HG03432 (cell line): Measurements from ENCODE around the gene NEUROG2.

Experiments used
- ATAC-seq: cut with Tn5 transposase; IDR thresholded peaks from one replicate; pipeline ENCODE4 v1.9.1; 2021; ENCODE audit warnings: mild to moderate bottlenecking, moderate library complexity; ENCODE audit not compliant: unreplicated experiment

The NEUROG2 gene

DNA sequence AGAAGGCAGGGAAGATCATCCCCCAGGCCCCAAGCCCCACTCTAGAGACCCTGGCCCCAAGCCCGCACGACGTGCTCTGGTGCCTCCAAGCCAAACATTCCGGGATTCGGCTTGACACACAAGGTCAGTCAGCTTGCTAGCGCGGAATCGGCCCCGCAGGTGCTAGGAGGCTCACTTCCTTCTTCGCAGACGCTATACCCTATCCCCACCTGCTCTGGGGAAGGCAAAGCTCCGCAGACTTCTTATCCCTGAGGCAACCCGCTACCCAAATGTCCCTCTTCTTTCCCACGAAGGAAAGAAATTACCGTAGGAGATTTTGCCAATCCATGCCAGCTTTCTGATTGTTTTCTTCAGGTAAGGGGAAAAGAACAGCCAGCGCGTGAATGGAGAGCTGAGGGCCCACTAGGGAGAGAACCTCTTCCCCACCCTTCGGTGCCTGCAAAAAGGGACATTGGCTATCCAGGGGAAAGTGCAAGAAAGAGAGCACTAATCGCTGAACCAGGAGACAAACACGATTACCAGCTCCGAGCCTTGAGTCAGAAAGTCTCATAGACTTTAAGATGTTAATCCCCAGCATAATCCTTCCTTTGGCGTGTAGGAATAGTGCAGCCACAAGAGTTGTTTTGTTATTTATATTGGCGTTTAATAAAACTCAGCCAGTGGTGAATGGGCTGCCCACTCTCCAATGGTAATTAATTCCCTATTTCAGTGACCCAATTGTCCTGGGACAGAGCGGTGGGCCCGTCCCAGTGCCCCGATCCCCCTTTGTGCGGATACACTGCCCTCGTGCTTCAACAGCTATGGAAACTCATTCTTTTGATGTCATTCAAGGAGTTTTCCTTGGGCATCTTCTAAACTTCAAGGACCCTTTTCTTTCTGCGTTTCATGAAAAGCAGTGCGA, 5.4 kb upstream of the NEUROG2 start:
- ATAC-seq: no peak

DNA sequence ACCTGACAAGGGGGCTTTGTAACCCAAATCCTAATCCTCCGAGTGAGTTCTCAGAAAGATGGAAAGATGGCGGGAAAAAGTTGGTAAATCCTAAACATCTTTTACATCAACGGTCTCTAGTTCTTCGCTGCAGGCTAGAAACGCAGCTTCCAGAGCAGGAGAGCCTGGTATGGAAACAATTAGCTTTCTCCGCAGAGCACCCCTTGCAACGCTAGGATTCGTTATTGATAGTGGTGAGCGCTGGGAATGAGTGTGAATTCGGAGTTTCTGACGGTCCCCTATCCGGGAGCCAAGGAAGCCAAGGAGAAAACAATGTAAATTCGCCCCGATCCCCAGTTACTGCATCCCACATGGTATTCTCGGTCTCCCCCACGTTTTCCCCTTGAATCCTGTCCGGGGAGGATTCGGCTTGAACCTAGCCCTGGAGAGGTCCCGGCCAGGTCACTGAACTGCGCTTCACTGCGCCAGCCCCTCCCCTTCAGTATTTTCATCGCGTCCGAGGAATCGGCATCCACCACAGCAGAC, 4.7 kb upstream of the NEUROG2 start:
- ATAC-seq: no peak

- ATAC-seq: no peak
These were observed 4.0 kb upstream of the NEUROG2 start for GRCh38 chr4:112519689-112520597.

- ATAC-seq: no peak
These were observed 2.7 kb upstream of the NEUROG2 start for GRCh38 chr4:112518675-112519074.

DNA sequence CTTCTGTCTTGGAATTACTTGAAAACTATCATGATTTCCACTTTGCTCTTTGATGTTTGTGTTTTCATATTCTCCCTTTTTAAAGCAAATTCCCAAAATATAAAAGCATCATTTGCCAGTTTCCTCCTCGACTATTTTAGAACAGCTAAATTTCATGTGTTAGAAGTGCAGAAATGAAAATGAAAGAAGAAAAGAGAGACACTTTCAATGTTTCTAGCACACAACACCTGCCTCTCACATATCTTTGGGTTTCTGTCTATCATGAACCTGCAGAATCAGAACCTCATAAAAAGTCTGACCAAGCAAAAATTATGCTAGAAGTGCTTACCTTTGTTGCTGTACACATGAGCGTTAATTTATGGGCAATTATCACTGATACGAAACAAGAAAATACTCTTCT, 1.9 kb upstream of the NEUROG2 start:
- no peak for ATAC-seq

DNA sequence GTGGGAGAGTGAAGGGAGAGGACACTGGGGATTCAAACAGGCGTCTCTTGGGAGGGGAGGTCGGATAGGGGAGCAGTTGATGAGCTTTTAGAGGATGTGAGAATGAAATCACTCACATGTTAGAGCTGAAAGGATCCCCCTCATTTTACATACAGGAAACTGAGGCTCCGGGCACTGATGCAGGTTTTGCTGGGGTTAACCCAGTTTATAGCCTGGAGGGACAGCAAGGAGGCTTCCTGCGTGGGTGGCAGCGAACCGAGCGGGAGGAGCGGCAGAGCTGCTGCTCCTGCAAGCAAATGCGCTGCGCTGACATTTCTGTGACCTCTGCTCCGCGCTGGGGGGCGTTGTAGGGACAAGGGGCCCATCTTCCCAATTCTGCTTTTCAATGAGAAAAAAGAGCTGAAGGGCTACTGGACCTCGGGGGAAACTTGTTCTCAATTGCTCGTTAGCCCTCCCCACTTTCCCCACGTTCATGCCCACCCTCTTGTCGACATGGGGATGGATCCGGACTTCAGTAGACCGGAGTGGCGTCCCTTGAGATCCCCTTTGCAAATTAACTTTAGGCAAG, 1.2 kb upstream of the NEUROG2 start:
- peak; percentile 24 for ATAC-seq

- ATAC-seq: peak; percentile 32
These were observed 589 bp upstream of the NEUROG2 start for GRCh38 chr4:112516471-112517066.

GRCh38 chr4:112515198-112516065, 548 bp downstream of the NEUROG2 start:
- peak; percentile 43 for ATAC-seq

DNA sequence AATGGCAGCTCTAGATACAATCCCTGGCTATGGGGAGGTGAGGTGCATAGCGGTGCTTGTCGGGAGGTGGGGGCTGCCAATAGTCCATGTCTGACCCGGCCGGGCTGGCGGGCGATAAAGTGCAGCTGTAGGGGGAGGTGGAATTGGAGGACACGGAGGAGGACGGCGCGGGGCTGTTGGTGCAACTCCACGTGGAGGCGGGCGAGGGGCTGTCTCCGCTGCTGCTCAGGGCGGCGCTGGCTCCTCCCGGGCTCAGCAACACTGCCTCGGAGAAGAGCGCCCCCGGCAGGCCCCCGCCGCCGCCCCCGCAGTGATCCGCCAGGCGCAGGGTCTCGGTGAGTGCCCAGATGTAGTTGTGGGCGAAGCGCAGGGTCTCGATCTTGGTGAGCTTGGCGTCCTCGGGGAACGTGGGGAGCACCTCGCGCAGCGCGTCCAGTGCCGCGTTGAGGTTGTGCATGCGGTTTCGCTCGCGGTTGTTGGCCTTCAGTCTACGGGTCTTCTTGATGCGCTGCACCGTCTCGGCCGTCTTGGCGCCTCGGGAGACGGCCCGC, 1.3 kb downstream of the NEUROG2 start:
- ATAC-seq: peak; percentile 24

GRCh38 chr4:112513971-112514646, 1.9 kb downstream of the NEUROG2 start:
- ATAC-seq: peak; percentile 11

DNA sequence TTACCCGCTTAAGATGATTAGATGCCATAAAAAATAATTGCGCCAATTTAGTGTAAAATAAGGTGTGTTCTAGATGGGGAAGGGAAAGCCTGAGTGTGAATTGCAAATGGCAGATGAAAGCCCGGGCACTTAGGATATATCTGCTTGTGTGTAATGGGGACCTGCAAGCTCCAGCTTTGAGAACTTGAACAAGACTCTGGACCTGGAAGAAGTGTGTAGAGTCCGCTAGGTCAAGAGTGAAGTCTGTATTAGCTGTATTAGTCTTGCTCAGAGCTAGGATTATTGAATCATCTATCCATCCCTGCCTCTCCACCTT, 4.2 kb downstream of the NEUROG2 start:
- ATAC-seq: no peak

GRCh38 chr4:112511093-112511802, 4.7 kb downstream of the NEUROG2 start:
- ATAC-seq: no peak

GRCh38 chr4:112510291-112511092, 5.5 kb downstream of the NEUROG2 start:
- ATAC-seq: no peak

DNA sequence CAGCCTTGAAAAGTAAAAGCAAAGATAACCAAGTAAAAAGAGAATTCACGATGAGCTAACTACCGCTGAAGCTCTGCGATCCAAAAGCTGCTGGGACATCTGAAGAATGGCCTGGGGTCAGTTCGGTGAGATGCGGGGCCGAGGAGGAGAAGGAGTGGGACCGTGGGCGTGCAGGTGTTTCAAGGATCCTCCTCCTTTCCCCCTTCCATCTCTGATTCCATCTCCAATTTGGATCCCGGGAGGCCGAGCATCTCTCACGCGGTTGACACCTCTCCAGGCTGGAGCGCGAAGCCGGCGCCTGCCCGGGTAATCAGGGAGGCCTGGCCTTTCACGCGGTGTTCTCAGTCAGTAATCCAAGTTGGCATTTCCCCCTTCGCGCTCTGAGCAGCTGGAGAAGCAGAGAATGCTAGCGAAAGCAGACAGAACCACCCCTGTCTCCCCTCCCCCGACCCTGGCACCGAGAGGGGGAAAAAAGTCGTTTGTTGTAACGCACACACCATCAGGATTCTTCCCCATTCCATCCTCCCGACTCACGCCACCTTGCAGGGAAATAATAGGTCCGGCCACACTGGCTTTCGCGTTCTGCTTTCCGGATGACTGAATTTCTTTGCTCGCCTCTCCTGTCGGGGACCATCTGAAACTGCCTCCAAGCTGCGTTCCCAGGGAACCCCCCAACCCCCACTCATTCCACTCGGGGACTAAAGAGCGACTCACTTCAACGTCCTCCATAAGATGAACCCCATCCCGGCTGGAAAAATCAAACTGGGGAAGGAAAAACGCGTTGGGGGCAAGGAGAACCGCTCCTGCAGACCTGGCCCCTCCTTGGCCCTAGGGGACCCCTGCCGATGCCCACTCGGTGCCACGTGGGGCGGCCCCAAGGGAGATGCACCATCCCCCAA, 6.5 kb downstream of the NEUROG2 start:
- no peak for ATAC-seq

DNA sequence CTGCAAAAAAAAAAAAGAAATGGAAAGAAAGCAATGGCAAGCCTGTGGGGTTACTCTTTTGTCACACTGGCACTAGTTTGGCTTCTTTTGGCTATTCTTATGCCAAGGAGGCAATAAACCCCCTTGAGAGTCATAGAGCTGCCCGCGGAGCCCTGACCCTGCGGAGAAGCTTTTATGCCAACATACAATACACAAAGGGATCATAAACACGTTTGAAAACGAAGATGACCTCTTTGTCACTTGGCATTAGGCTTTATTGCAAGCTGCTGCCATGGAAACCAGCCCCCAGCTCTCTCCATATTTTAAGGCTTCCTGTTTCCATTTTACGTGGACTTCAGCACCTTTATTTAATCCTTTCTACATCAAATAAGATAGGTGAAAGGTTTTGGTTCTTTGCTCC, 7.6 kb downstream of the NEUROG2 start:
- no peak for ATAC-seq

DNA sequence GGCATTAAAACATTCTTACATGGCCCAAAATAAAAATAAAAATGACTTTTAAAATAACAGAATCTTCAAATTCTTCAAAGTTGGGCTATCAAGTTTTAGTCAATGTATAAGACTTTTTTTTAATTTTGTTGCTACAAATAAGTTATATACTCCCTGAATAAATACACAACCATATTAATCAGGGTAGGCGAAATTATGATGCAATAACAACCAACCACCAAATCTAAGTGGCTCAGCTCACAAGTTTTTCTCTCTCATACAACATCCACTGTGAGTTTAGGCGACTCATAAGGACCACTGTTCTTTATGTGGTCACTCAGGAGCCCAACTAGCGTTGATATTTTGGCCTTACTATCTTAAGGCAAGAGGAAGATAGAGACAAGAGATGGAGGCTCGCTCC, 11.2 kb downstream of the NEUROG2 start:
- ATAC-seq: no peak

DNA sequence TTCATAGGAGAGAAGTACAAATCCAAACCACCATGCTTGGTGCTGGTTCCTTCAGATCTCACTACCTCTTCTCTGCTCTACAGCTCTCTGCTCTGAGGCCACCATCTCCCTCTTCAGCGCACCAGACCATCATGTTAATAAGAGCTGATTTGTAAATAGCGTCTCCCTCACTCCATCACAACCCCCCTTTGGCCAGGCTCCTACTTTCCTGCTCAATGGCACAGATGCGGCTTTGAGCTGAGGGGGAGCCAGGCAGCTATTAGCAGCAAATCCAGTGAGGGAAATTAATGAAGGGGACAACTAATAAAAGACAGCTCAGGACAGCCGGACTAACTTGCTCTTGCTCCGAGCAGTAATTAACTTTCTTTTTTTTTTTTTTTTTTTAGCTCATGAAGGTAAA, 13.1 kb downstream of the NEUROG2 start:
- ATAC-seq: no peak
